Astrocyte of the spinal cord (primary cell): ENCODE results near the gene SLC16A12.
A peak's percentile ranks its signal among the peaks of the same experiment; 100 is the strongest.

Source experiments
- DNase-seq: peaks from one replicate; pipeline ENCODE4 v3.0.0; 2011; ENCODE audit warnings: low read depth, low spot score
- H3K4me3 ChIP-seq: 2 replicates; pipeline ENCODE4 v1.5.1; 2011; ENCODE audit warnings: low read depth, mild to moderate bottlenecking, low read length, moderate library complexity
- CTCF ChIP-seq: IDR thresholded peaks from 2 replicates; pipeline ENCODE4 v1.5.1; 2012; ENCODE audit warnings: low read depth, mild to moderate bottlenecking, low read length, inconsistent platforms
- in situ Hi-C: cut with HindIII; loops from 2 replicates; pipeline ENCODE4 v1.10.0; 2017; ENCODE audit warnings: low sequenced_read_pairs

Gene SLC16A12

GRCh38 chr10:89491932-89492331 is 43.5 kb downstream of the SLC16A12 start:
- H3K4me3 ChIP-seq: no peak overlapping the region
- in situ Hi-C loops: no loop called here

GRCh38 chr10:89490596-89491335 is 44.6 kb downstream of the SLC16A12 start:
- no peak for TF ChIP-seq CTCF
- no peak for DNase-seq
- H3K4me3 ChIP-seq: no peak overlapping the region
- in situ Hi-C loops: no loop called here

More at GRCh38 chr10:89491932-89492331, 43.5 kb downstream of the SLC16A12 start:
- no peak for TF ChIP-seq CTCF
- DNase-seq: no peak

- DNase-seq: no peak
- in situ Hi-C loops: no loop called here
- no peak for TF ChIP-seq CTCF
- no peak overlapping the region for H3K4me3 ChIP-seq
Measured at GRCh38 chr10:89482256-89482655, 53.1 kb downstream of the SLC16A12 start.

- in situ Hi-C loops: no loop called here
- peak; percentile 94 for DNase-seq
- H3K4me3 ChIP-seq: no peak overlapping the region
- TF ChIP-seq CTCF: no peak
Measured at GRCh38 chr10:89481662-89482061, 53.7 kb downstream of the SLC16A12 start.

- in situ Hi-C loops: no loop called here
- H3K4me3 ChIP-seq: no peak overlapping the region
- no peak for TF ChIP-seq CTCF
- DNase-seq: no peak
Measured at GRCh38 chr10:89479771-89480446, 55.5 kb downstream of the SLC16A12 start.

GRCh38 chr10:89478739-89479654 is 56.4 kb downstream of the SLC16A12 start:
- no peak overlapping the region for H3K4me3 ChIP-seq
- TF ChIP-seq CTCF: no peak
- DNase-seq: peak; percentile 83
- in situ Hi-C loops: no loop called here
